ENCODE results near the gene ZNF628.
"Not testable (repeated sequence)": the region's sequence is repeated elsewhere in the genome, so short reads cannot be mapped to it uniquely, and the experiment has no call there.

ZNF628 gene

DNA sequence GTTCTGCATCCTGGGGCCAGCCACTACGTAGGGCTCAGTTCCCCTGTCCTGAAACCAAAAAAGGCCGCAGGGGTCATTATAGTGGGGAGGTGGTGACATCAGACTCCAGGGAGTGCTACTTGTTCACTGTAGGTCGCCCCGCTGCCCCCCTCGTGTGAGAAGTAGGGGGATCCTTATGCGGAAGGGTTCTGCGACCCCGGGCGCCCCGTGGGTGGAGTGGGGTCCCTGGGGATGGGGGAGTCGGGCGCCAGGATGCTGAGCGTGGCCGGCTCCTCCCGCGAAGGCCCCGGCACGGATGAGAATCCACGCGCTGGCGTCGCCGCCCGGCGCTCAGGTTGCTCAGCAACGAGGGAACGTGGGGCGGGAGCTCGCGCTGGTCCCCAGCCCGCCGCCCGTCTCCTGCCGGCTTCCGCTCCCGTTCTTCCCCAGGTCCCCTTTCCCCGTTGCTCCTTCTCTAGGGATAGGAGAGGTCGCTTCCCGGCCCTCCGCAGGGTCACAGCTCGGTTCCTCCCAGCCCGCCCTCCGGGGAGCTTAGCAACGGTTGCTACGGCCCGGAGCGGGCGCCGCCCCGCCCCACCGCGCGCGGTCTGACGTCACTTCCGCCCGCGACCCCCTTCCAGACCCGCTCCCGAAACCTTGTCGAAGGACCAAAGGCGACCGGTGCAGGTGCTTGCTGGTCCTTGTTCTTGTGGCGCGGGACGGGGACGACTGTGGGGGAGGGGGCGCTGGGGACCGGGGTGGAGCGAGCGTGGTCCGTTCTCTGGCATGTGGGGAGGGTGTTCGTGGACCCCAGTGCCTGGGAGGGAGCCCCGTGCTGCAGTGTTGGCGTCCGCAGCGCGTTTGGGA, 8.4 kb downstream of the ZNF628 start, which contains the start of gene NAT14:
TSS of gene NAT14 (plus strand) at position 596 of the 846 bp plus-strand sequence. CDS start 521 bp downstream, outside the sequence.
- DNase-seq (ENCODE audit: low spot score) = peak; percentile 69

DNA sequence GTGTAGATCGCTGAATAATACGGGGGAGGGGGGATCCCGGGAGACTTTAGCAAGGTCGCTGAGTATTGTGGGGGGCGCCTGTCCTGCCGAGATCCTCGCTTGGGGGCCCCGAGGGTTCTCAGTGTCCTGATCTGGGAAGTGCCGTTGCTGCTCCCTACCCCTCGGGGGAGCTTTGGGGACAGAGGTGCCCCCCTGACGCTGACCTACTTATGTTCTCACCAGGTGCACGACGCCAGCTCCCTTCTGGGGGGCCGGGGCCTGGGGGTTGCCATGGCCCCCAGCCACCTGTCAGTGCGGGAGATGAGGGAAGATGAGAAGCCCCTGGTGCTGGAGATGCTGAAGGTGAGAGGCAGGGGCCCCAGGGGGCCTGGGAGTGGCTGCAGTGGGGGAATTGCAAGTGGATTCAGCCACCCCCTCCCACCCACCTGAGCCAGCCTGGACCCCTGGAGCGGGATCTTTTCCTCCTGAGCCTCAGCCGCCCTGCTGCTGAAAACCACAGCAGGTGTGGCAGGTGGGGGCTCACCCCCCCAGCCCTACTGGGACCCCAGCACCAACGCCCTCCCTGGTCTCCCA, 9.1 kb downstream of the ZNF628 start:
- no peak for DNase-seq (ENCODE audit: low spot score)

DNA sequence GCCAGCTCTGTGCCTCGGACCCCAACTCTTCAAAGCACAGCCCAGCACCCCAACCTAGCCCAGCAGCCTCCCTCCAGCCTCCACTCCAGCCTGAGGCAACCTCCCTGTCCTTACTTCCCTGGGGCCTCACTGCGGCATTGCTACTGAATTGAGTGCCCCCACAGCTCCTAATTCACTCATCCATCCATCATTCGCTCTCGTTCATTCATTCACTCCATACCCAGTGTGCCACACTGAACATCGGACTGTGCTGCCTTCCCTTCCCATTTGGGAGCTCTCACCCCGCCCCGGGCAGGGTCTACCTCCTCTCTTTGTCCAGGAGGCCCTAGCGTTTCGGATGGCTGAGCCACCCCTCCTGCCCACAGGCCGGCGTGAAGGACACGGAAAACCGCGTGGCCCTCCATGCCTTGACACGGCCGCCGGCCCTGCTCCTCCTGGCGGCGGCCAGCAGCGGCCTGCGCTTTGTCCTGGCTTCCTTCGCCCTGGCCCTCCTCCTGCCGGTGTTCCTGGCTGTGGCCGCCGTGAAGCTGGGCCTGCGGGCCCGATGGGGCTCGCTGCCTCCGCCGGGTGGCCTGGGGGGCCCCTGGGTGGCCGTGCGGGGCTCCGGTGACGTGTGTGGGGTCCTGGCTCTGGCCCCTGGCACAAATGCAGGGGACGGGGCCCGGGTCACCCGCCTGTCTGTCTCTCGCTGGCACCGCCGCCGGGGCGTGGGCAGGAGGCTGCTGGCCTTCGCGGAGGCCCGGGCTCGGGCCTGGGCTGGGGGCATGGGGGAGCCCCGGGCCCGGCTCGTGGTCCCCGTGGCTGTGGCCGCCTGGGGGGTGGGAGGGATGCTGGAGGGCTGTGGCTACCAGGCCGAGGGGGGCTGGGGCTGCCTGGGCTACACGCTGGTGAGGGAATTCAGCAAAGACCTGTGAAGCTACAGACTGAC, 9.9 kb downstream of the ZNF628 start:
- DNase-seq (ENCODE audit: low spot score) = no peak

DNA sequence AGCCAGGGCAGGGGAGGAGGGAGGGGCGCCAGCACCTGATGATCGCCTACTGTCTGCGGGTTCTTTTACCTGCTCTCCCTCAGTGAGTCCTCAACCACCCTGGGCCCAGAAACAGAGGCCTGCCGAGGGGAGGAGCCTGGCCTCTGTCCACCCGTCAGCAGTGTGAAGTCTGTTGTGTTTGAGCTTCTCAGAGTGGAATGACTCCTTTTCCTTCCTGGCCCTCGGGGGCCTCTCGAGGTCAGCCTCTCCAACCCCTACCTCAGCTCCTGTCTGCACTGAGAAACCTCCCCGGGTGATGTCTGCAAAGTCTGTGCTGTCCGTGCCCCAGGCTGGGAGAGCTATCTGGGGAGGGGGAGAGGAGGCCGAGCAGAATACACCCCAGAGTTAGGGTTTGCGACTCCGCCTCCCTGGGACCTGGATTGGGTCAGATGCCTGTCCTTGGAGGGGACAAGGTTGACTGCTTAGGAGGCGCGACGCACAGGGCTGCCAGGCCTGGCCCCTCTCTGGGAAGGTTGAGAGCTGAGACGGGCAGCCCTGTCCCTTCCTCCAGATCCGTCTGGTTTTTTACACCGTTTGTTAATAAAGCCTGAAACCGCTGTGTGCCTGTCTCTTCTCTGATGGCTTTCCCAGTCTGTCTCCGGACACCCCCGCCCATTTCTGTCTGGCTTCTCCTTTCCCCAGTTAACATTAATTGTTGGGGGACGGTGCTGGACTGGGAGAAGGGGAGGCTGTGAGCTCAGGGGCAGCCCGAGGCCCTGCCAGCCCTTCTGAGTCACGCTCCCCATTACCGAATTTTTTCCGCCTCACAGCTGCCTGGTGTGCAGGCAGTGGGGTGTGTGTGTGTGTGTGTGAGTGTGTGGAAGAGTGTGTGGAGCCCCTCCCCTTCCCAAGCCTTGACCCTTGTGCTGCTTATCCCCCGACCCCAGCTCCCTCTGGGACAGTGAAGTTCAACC, 10.8 kb downstream of the ZNF628 start:
- DNase-seq (ENCODE audit: low spot score) = no peak

DNA sequence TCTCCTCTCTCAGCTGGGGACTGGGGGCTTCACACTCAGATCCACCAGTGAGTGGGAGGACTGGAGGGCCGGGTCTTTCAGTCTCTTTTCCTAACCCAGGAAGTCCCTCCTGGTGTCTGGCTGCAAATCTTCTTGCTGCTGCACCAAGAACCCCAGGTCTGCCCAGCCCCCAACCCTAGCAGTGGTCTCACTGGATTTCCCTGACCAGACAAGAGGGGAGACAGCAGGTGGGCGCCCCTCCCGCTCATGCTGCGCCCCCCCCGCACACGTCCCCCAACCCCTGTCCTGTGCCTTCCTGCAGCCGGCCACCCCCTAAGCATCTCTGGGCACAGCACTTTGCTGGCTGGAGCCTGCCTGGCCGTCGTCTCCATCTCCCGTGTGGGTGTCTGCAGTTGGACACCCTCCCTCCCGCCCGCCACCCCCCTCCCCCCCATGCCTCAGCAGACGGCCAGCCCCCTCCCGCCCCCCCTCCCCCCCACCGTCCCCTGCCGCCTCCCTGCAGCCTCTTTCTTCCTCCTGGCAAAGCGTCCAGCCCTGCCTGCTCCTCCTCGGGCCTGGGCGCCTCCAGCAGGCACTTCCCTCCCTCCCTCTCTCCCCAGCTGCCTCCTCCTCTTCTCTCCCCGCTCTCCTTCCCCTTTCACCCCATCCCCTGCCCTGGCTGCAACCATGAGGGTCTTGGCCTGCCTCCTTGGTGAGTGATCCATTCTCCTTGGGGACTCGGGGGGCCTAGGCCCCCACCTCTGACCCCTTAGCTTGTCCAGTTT, 11.7 kb downstream of the ZNF628 start, which contains the start of gene SSC5D:
TSS of gene SSC5D (plus strand) at position 513 of the 764 bp plus-strand sequence. CDS start at position 667, 154 bp downstream.
- DNase-seq (ENCODE audit: low spot score) = no peak

DNA sequence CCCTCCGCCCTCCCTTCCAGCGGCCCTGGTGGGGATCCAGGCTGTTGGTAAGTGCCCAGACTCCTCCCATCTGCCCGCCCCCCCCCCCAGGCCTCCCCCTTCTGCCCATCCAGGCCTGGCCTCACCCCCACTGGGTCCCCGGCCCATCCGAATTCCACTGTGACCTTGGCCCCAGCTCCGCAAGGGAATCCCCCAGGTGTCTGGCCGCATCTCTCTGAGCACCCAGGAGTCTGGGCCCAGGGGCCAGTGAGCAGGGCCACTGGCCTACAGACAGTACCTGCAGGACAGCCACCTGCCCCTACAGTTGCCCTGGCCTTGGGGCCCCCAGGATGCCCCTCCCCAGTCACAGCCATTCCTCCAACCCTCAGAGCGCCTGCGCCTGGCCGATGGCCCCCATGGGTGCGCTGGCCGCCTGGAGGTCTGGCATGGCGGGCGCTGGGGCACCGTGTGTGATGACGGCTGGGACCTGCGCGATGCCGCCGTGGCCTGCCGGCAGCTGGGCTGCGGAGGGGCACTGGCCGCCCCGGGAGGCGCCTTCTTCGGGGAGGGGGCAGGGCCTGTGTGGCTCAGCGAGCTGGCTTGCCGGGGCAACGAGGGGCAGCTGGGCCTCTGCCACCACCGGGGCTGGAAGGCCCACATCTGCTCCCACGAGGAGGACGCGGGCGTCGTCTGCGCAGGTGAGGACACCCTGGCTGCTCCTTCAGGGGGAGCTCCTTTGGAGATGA, 12.7 kb downstream of the ZNF628 start:
- no peak for DNase-seq (ENCODE audit: low spot score)

DNA sequence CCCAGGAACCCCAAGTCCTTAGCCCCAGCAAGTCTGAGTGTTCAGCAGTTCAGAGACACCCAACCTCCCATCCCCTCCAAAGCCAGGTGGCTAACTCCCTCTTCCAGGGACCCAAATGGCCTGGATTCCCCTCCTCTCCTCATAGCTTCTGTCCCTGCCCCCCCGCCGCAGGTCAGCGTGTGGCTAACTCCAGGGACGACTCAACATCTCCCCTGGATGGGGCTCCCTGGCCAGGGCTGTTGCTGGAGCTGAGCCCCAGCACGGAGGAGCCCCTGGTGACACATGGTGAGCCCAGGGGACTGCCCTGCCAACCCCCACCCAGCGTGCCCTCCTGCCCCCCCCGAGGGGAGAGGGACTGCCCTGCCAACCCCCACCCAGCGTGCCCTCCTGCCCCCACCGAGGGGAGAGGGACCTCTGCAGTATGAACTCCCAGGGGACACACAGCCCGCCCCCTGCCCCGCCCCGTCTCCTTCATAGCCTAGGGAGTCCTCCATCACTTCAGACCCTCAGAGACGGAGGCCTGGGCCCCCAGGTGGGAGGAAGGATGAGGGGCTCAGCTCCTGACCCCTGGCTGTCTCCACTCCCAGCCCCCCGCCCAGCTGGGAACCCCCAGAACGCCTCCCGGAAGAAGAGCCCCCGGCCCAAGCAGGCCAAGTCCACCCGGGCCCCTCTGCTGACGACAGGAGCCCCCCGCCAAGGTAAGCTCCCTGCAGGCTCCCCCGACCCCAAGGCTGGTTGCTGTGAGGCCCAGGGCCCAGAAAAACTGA, 13.5 kb downstream of the ZNF628 start:
- no peak for DNase-seq (ENCODE audit: low spot score)

DNA sequence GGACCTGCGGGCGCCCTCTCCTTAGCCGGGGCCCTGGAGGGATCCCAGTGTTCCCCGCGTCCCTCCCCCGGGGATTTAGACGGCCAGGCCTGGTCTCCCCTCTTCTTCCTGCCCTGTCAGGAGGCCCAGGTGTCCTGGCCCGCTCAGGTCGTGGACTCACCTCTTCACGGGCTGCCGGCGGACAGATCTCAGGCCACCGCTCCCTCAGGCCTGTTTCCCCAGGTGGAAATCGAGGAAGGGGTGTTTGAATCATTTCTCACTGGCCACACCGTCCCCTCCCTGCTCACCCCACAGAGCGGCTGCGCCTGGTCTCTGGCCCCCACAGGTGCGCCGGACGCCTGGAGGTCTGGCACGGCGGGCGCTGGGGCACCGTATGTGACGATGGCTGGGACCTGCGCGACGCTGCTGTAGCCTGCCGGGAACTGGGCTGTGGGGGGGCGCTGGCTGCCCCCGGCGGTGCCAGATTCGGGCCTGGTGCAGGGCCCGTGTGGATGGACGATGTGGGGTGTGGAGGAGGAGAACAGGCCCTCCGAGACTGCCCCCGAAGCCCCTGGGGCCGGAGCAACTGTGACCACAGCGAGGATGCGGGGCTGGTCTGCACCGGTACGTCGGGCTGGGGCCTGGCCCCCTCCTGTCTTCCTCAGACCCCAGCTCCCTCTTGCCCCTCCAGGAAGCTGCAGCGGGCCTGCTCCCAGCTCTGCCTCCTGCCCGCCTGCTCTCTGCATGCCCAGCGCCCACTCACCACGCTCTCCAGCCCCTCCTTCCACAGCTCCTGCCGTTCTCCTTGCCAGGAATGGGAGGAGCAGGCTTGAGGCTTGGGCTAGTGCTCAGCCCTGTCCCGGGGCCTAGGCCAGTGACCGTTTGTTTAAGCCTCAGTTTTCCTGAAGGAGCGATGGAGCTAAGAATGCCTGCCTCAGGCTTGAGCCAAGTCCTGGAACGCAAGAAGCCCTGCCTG, 14.3 kb downstream of the ZNF628 start:
- DNase-seq (ENCODE audit: low spot score) = no peak

DNA sequence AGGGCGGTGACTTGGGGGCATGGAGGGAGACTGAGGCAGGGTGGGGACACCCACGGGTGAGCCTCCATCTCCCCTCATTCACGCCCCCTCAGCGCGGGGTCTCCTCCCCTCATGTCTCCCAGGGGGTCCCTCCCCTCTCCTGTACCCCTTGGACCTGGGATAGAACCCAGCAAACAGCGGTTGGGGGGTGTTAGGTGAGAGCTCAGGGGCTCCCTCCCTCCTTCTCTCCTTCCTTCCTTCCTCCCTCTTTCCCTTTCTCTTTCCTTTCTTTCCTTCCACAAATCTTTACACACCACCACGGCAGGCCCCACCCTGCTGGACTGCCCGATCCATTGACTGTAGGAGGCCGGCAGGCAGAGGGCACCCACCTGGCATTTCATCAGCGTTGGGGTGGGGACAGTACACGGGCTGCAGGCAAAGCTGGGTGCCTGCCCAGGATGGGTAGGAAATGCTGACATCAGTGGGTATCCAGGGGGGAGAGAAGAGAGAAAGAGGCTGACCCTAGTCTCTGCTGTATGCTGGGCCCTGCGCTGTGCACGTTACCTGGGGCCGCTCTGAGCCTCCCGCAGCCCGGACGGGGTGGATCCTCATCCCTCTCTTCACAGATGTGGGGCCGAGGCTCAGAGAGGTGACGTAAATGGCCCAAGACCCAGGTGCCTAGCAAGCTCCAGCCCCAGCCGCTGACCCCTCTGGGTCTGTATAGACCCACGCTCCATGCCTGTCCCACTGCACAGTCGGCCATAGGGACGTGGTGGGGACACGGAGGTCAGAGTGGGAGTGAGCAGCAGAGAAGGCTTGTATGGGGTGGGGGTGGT, 15.3 kb downstream of the ZNF628 start:
- no peak for DNase-seq (ENCODE audit: low spot score)

DNA sequence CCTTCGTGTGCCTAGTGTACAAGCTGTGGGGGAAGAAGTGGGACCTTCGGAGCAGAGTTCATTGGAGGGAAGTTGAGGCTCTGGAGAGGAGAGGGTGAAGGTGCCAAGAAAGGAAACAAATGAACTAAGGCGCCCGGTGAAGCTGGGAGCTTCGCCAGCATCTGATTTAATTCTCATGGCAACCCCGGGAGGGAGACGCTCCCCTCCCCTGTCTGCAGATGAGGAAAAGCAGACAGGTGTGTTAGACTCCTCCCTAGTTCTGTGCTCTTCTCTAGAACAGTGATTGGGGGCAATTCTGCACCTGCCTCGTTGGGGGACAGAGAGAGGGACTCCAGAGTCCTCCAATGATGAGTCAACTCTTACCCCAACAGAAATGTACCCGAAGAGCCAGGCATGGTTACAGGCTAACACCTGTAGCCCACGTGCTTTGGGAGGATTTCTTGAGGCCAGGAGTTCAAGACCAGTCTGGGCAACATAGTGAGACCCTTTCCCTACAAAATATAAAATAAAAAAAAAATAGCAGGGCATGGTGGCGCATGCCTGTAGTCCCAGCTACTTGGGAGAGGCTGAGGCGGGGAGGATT, 16.0 kb downstream of the ZNF628 start:
- DNase-seq (ENCODE audit: low spot score) = no peak

DNA sequence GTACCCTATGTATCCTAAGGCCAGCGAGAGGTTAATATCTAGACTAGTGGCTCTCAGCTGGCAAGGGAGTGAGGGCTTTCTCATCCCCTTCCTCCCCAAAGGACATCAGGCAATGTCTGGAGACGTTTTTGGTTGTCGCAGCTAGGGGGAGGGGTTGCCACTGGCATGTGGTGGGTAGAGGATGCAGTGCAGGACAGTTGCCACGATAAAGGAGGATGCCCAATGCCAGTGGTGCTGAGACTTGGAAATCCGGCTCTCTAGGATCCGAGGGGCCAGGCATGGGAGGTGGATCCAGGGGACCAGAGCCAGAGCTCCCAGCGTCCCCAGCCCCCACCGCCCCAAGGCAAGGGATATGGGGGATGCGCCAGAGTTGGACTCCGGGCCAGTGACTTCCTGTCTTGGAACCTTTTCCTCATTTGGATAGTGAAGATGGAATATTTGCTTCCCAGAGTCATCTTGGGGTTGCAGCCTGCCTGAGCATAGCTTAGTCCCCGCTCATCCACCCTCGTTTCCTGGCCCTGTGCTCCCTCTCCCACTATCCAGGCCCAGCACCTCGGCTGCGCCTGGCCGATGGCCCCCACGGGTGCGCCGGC, 16.7 kb downstream of the ZNF628 start:
- no peak for DNase-seq (ENCODE audit: low spot score)

DNA sequence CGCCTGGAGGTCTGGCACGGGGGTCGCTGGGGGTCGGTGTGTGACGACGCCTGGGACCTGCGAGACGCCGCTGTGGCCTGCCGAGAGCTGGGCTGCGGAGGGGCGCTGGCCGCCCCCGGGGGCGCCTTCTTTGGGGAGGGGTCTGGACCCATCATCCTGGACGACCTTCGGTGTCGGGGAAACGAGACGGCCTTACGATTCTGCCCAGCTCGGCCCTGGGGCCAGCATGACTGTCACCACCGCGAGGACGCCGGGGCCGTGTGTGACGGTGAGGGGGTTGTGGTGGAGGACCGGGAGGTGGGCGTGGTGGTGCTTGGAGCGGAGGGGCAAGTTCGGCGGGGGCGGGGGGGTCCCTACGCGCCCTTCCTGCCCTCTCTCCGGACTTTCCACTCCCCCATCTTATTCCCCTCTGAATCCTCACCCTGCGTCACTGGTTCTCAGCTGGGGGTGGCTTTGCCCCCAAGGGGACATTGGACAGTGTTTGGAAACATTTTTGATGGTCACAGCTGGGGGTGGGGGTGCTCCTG, 17.3 kb downstream of the ZNF628 start:
- no peak for DNase-seq (ENCODE audit: low spot score)

DNA sequence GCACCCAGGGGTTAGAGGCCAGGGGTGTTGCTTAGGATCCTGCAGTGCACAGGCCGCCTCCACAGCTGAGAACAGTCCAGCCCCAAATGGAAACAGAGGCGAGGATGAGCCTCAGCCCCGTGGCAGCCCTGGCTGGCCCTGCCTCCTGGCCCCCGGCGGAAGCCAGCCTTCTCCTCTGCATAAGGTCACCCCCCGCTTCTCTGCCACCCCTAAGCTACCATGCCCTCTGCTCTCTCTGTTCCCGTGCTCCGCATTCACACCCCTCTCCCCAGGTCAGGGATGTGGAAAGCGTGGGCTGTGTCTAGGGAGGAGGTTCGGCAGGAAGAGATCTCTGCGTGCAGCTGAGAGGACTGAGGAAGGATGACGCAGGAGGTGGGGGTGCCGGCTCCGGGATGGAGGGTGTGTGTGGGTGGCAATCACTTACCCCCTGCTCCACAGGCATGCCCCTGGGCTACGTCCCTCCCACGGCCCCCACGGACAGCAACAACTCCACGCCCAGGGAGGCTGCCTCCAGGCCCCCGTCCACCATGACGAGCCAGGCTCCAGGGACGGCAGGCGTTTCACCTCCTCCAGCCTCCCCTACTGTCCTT, 17.9 kb downstream of the ZNF628 start:
- DNase-seq (ENCODE audit: low spot score) = no peak

DNA sequence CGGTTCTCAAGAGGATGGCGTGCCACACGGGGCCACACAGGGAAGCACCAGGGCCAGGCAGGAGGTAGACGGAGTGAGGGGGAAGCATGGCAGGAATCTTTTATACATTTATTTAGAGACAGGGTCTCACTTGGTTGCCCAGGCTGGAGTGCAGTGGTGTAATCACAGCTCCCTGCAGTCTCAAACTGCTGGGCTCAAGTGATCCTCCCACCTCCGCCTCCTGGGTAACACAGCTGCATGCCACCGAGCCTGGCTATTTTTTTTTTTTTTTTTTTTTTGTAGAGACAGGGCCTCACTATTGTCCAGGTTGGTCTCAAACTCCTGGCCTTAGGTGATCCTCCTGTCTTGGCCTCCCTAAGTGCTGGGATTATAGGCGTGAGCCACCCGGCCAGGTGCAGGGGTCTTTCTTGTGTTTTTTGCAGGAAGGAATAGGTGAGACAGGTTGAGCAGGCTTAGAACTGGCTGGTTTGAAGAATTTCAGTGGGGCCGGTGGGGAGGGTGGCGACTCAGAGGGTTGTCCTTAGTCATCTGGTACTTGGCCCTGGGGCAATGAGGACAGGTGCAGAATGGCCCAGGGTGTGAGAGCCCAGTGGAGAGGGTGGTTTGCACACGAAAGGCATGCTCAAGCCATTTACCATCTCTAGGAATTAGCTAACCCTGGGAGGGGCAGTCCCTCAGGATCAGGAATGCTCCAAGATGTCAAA, 19.4 kb downstream of the ZNF628 start:
- no peak for DNase-seq (ENCODE audit: low spot score)

DNA sequence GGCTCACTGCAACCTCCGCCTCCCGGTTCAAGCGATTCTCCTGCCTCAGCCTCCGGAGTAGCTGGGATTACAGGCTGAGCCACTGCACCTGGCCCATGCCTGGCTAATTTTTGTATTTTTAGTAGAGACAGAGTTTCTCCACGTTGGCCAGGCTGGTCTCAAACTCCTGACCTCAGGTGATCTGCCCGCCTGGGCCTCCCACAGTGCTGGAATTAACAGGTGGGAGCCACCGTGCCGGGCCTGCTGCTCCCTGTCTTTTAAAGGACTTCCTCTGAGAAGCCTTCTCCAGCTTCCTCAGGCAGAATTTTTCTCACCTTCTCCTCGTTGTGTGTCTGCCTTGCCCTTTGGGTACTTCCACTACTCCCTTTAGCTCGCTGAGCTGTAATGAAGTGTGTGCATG, 20.4 kb downstream of the ZNF628 start:
- DNase-seq (ENCODE audit: low spot score) = not testable (repeated sequence)
